Measurements from ENCODE around the gene SH3PXD2A. TPM values are rescaled to one million over a fixed set of nuclear protein-coding genes. Genes with fewer than 3 reads are reported as not detected.

Gene SH3PXD2A
- total RNA-seq, 1 experiment from 2014 or later: 0.48 TPM

DNA sequence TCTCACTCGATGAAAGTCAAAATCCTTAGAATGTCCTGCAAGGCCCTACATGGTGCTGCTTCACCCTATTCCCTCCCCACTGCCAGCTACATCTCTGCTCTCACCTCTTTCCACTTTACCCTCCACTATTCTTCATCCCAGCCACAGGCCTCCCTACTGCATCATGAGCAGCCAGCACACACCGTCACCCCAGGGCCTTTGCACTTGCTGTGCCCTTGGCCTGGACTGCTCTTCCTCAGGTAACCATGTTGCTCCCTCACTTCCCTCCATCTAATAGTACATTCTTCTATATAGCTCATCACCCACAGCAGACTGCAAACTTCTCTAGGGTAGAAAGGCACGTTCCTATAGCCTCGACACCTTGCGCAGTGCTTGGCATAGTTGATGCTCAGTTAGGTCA, 167.7 kb downstream of the SH3PXD2A start:
- in situ Hi-C loops (cut with HindIII; ENCODE audit: low pct_unique_long_range_greater_than_20kb, low sequenced_read_pairs): no loop called here
- no peak for DNase-seq (ENCODE audit: low read depth, low spot score)

DNA sequence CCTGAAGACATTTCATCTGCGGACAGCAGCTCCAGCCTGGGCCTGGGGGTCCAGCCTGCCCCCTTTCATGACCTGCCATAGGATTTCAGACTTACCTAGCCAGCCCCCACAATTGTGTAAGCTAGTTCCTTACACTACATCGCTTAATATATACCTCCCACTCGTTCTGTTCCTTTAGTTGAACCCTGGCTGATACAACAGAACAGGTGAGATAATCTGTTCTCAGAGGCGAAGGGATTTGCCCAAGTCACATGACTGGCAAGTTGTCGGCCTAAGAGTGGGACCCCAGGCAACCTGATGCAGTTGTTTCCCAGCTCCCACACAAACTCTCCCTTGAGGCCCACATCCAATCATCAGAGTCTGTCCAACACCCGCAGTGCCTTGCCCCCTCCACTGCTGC, 168.2 kb downstream of the SH3PXD2A start:
- no peak for DNase-seq (ENCODE audit: low read depth, low spot score)
- in situ Hi-C loops (cut with HindIII; ENCODE audit: low pct_unique_long_range_greater_than_20kb, low sequenced_read_pairs): no loop called here

DNA sequence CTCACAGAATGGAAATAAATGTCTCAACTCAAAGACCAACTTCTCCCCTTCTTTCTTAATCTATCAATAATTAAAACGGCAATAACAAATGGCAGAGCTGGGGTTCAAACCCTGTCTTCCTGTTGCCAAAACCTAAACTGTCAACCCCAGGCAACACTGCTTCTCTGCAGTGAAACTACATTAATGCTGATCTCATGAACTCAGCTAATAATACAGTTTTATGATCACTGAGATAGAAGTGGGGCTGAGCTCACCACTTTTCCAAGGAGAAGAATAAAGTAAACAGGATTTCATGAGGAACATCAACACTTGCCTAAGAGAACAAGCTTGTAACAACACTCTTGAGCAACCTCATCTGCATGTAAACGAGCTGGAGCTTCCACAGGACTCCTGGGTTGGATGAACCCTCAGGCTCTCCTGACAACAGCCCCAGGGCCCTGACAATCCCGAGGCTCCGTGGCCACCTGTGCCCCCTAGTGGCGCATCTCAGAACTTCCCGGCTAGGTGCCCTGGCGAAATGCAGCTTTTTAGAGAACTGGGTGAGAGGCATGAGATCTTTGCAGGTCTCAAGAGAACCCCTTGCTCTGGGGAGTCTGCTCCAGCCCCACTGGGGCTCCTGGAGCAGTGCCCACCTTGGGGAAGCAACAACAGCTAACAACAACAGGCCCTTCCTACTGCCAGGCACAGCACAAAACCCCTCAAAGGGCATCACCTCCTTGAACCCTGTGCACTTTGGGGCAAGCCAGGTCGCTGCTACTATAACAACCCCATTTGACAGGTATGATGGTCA, 169.3 kb downstream of the SH3PXD2A start:
- in situ Hi-C loops (cut with HindIII; ENCODE audit: low pct_unique_long_range_greater_than_20kb, low sequenced_read_pairs): no loop called here
- DNase-seq (ENCODE audit: low read depth, low spot score): peak; percentile 52

GRCh38 chr10:103683851-103684250, 171.5 kb downstream of the SH3PXD2A start:
- DNase-seq (ENCODE audit: low read depth, low spot score): no peak
- in situ Hi-C loops (cut with HindIII; ENCODE audit: low pct_unique_long_range_greater_than_20kb, low sequenced_read_pairs): no loop called here

- no peak for DNase-seq (ENCODE audit: low read depth, low spot score)
- in situ Hi-C loops (cut with HindIII; ENCODE audit: low pct_unique_long_range_greater_than_20kb, low sequenced_read_pairs): no loop called here
Observed at GRCh38 chr10:103682631-103683030, 172.7 kb downstream of the SH3PXD2A start.

DNA sequence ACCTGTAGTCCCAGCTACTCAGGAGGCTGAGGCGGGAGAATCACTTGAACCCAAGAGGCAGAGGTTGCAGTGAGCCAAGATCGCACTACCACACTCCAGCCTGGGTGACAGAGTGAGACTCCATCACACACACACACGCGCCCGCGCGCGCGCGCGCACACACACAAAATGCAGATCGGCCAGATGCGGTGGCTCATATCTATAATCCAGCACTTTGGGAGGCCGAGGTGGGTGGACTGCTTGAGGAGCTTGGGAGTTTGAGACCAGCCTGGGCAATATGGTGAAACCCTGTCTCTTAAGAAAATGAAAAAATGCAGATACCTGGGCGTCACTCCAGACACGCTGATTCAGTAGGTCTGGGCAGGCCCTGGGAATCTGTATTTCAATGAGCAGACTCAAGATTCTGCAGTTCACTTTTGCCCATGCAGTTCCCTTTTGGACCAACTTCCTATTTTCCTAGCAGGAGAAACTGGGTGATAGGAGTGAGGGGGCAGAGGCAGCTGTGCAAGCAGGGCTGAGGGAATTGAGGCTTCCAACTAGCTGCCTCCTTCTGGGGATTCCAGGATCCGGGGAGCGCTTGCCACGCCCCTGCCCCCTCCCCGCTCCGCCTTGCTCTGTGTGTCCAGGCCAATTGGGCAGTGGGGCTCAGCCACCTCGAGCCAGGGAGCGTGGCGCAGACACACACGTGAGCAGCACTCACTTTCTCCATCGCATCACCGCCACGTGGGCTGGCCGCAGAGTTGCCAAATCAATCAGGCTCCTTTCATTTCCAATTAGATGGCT, 173.6 kb downstream of the SH3PXD2A start:
- DNase-seq (ENCODE audit: low read depth, low spot score): no peak
- in situ Hi-C loops (cut with HindIII; ENCODE audit: low pct_unique_long_range_greater_than_20kb, low sequenced_read_pairs): no loop called here

DNA sequence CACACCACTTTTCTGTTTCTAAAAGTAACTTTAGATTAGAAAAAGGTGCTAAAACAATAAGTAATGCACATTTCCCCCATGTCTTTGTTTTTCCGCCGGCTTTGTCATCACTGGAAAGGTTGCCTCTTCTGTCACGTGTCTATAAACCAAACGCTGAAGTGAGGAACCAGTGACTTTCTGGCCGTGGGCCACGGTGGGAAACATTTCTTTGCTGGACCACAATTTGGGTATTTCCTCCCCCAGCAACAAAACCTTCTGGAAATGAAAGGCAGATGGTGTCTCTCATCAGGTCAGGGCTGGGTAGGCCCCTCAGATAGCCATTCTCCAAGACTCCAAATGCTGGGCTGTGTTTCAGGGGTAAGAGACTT, 174.5 kb downstream of the SH3PXD2A start:
- in situ Hi-C loops (cut with HindIII; ENCODE audit: low pct_unique_long_range_greater_than_20kb, low sequenced_read_pairs): no loop called here

DNA sequence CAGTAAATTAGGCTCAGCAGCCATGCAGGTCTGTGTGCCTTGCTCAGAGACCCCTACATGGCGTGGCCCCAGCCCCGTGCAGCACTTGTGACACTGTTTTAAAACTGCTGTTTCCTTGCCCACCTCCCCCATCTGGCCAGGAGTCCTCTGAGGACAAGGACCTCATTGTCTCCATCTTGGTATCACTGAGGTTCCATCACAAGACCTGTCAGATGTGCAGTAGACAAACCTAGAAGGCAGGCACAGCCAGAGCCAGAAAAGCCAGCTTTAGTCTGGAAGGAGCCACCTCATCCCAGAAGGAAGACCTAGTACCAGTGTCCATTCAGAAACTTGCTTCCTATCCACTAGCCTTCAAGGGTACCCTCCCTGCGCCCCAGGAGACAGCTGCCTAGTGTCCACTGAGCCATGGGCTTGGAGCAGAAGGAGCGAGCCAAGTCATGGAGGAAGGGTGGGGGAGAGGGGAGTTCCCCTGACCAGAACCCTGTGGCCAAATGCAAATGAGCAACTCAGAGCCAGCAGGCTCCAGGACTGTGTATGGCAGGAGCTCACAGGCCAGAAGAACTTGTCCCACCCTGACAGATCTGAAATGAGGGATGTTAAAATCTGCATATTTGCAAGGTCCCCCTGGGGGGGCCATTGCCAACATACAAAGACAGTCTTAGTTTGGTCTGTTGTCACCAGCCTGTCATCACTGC, 176.1 kb downstream of the SH3PXD2A start:
- in situ Hi-C loops (cut with HindIII; ENCODE audit: low pct_unique_long_range_greater_than_20kb, low sequenced_read_pairs): no loop called here
- DNase-seq (ENCODE audit: low read depth, low spot score): peak; percentile 88

More for the DNA sequence above, 174.5 kb downstream of the SH3PXD2A start:
- no peak for DNase-seq (ENCODE audit: low read depth, low spot score)

DNA sequence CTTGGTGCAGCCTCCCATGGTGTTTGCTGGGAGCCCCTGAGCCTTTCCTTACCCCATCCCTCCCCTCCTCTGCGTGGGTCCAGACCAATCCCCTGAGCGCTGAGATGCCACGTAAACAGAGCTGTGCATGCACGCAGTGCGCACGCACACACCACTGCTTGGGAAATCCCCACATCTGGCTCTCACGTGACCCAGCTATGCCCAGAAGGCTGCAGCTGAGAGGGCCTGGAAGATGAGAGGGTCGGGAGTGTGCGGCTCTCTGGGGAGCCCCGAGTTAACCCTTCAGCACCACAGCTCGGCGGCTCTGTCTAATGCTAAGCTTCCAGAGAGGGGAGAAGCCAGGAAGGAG, 177.2 kb downstream of the SH3PXD2A start:
- in situ Hi-C loops (cut with HindIII; ENCODE audit: low pct_unique_long_range_greater_than_20kb, low sequenced_read_pairs): no loop called here
- DNase-seq (ENCODE audit: low read depth, low spot score): peak; percentile 29

DNA sequence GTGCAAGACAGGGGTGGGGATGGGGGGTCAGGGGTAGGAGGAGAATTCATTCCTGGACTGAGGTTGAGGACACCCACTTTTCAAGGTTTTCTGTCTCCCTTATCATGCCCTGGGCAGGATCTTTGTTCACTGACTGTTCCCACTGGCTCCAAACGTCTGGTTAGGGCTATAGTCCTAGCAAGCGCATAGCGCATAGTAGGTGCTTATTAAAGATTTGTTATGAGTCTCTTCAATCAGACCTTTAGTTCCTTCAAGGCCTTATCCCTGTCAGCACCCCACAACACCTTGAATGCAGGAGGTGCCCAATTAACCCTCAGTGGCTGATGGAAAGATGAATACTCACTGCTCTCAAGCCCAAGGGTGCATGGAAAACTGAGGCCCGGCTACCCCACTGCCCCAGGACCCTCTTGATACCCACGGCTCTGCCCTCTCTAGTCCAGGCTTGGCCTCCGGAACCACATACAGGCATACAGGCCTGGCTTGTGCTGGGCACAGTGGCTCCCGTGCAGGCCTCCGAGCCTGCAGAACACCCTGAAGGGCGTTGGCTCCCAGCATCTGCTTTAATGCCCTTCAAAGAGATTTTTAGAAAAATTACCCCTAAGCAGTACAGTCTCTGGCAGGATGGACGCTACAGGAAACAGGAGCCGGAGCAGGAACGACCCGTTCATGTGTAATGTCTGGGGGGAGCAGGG, 177.7 kb downstream of the SH3PXD2A start:
- no peak for DNase-seq (ENCODE audit: low read depth, low spot score)
- in situ Hi-C loops (cut with HindIII; ENCODE audit: low pct_unique_long_range_greater_than_20kb, low sequenced_read_pairs): no loop called here

GRCh38 chr10:103676851-103677417, 178.4 kb downstream of the SH3PXD2A start:
- in situ Hi-C loops (cut with HindIII; ENCODE audit: low pct_unique_long_range_greater_than_20kb, low sequenced_read_pairs): no loop called here

DNA sequence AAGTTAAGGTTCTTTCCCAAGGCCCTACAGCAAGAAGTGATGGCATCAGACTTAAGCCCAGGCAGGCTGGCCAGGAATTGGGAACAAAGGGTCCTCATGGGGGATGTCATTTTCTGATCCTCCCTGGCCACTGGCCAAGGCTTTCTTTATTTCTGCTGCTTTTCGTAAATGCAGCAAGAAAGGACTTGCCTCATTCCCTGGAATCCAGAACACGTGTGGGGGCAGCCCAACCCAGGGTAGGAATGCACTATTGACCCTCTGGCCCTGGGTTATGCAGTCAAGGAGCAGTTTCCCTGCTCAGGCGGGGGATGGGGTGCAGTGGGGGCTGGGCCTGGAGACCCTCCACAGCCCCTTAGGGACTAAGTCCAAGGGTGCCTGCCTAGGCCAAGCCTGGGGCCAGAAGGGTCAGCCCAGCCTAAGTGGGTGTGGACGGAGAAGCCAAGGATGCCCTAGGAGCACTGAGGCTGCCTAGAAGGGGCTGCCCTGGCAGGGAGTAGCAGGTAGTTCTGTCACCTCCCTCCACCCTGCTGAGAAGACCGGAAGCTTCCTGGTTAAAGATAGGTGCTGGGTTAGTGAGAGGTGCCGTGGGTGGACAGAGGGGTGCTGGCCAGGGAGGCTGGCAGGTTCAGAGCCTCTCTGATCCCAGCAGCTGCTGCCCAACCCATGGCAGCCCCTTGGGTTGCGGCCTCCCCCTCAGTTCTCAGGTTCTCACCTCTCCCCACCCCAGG, 179.2 kb downstream of the SH3PXD2A start:
- in situ Hi-C loops (cut with HindIII; ENCODE audit: low pct_unique_long_range_greater_than_20kb, low sequenced_read_pairs): no loop called here
- no peak for DNase-seq (ENCODE audit: low read depth, low spot score)

More at GRCh38 chr10:103676851-103677417, 178.4 kb downstream of the SH3PXD2A start:
- no peak for DNase-seq (ENCODE audit: low read depth, low spot score)

- DNase-seq (ENCODE audit: low read depth, low spot score): no peak
- in situ Hi-C loops (cut with HindIII; ENCODE audit: low pct_unique_long_range_greater_than_20kb, low sequenced_read_pairs): no loop called here
Observed at GRCh38 chr10:103673606-103674005, 181.8 kb downstream of the SH3PXD2A start.

DNA sequence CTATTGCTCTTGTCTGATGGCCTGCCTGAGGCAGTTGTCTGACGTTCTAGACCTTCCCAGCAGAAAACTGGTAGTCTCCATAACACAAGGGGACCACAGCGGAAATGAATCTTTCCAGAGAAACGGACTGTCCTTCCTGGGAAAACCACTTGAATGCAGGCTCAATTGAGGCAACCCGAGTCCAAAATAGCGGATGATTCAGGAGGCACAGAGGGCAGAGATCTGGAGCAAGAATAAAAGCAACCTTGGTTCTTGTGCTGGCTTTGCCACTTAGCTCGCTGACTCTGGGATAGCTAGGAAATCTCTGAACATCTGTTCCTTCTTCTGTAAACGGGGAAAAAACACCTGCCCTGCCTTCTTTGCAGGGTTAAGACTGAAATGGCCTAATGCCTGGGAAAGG, 183.0 kb downstream of the SH3PXD2A start:
- no peak for DNase-seq (ENCODE audit: low read depth, low spot score)
- in situ Hi-C loops (cut with HindIII; ENCODE audit: low pct_unique_long_range_greater_than_20kb, low sequenced_read_pairs): no loop called here

DNA sequence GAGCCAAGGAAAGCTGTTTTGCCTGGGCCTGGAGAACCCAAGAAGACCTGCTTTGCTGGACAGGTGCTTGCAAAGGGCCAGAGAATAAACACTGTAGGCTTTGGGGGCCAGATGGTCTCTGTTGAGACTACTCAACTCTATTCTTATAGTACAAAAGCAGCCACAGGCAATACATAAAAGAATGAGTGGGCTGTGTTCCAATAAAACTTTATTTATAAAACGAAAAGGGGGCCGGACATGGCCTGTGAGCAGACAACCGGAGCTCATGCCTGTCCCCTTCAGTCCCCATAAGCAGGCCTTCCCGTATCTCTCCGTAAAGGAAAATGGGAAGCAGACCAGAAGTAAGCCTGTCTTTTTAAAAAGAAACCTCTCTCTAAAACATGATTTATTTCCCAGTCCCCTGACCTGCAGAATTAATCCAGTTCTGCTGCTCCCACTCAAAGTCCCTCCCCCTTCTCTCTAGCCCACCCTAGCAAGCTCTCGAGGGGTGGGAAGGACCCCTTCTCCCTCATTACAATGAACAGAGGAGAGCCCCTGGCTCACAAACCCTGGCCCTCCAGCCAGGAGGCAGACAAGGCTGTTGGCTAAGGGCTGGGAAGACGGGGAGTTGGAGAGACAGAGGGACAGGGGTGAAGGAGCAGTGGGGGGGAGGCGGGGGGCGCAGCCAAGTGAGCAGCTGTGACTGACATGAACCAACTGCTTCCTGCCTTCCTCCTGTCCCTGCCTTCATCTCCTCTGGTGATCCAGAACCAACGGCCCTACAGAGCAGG, 184.1 kb downstream of the SH3PXD2A start:
- no peak for DNase-seq (ENCODE audit: low read depth, low spot score)
- in situ Hi-C loops (cut with HindIII; ENCODE audit: low pct_unique_long_range_greater_than_20kb, low sequenced_read_pairs): no loop called here

DNA sequence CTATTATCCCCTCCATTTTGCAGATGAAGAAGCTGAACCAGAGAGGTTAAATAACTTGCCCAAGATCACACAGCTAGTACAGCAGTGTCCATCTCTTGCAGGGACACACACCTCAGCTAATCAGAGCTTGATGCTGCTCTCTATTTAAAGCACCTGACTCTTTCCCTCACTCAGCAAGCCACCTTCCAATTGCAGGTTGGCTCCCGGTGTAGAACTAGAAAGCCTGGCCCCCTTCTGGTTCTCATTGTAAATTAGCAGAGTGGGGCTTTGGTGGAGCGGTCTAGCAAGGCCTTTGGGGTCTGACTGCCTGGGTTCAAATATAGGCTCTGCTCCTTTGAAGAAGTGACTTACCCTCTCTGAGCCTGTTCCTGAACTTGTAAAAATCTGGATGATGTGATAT, 185.4 kb downstream of the SH3PXD2A start:
- in situ Hi-C loops (cut with HindIII; ENCODE audit: low pct_unique_long_range_greater_than_20kb, low sequenced_read_pairs): no loop called here
- DNase-seq (ENCODE audit: low read depth, low spot score): no peak
